ENCODE results near the gene TOX2. TPM values are rescaled to one million over a fixed set of nuclear protein-coding genes. Genes with fewer than 3 reads are reported as not detected.
"Not testable (repeated sequence)": the region's sequence is repeated elsewhere in the genome, so short reads cannot be mapped to it uniquely, and the experiment has no call there.

The TOX2 gene
- total RNA-seq, 1 experiment from 2014 or later: 1.7 TPM

DNA sequence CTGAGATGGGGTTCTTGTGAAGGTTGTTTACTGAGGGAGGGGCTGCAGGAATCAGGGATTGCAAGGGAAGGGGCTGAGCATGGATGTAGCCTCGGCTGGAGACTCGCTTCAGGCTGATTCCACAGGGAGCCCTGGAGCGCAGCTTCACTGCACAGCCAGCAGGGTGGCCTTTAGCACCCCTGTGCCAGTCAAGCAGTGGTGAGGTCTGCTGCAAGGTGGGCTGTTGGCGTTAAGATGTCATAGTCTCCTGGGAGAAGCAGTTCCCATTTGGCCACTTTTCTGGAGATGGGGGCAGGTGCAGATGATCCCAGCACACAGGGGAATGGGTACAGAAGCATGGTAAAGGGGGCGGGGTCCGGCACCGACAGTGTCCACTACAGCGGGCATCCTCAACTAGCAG lies 126.3 kb downstream of the TOX2 start:
- H3K79me2 ChIP-seq (ENCODE audit: insufficient read depth, low read length): no peaks in the 10 kb centered on the region
- H3K14ac ChIP-seq (ENCODE audit: insufficient read depth, low read length): no peak overlapping the region
- no peak overlapping the region for H3K9ac ChIP-seq (ENCODE audit: extremely low read depth, insufficient read length, low read length)
- H3K27me3 Mint-ChIP-seq (ENCODE audit: low read depth): peaks cover 14% of the 10 kb centered on the region
- no peak overlapping the region for H4K8ac ChIP-seq (replicated peaks; ENCODE audit: insufficient read length, low read depth, low read length)
- no peak overlapping the region for H4K91ac ChIP-seq (ENCODE audit: insufficient read length, low read depth, low read length)
- H3K18ac ChIP-seq (ENCODE audit: insufficient read length, low read depth, low read length): no peak overlapping the region
- H3K56ac ChIP-seq (ENCODE audit: insufficient read length, low read depth, low read length): no peak overlapping the region
- no peak overlapping the region for H2BK5ac ChIP-seq (ENCODE audit: insufficient read length, low read length)
- WGBS (ENCODE audit: extremely low coverage, insufficient read length, low lambda C conversion rate): no CpG with 5 or more reads among the region's 8 CpGs
- no peak overlapping the region for H4K5ac ChIP-seq (ENCODE audit: insufficient read length, low read depth, low read length)
- H3K36me3 Mint-ChIP-seq (ENCODE audit: insufficient read depth in 1 of 3, low read depth in 3 of 3): no peaks in the 10 kb centered on the region
- TF ChIP-seq, protein P1, sequence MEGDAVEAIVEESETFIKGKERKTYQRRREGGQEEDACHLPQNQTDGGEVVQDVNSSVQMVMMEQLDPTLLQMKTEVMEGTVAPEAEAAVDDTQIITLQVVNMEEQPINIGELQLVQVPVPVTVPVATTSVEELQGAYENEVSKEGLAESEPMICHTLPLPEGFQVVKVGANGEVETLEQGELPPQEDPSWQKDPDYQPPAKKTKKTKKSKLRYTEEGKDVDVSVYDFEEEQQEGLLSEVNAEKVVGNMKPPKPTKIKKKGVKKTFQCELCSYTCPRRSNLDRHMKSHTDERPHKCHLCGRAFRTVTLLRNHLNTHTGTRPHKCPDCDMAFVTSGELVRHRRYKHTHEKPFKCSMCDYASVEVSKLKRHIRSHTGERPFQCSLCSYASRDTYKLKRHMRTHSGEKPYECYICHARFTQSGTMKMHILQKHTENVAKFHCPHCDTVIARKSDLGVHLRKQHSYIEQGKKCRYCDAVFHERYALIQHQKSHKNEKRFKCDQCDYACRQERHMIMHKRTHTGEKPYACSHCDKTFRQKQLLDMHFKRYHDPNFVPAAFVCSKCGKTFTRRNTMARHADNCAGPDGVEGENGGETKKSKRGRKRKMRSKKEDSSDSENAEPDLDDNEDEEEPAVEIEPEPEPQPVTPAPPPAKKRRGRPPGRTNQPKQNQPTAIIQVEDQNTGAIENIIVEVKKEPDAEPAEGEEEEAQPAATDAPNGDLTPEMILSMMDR (conservative IDR thresholded peaks at IDR 0.05): no peak; the same call in 1 of the 3 replicates
- no peaks in the 10 kb centered on the region for H3K27me3 ChIP-seq (ENCODE audit: insufficient read depth, low read length)
- DNase-seq: no peak
- H2BK20ac ChIP-seq (ENCODE audit: low read depth, low read length, poor library complexity, severe bottlenecking): no peak overlapping the region
- H3K4me1 ChIP-seq (ENCODE audit: insufficient read depth, low read length): no peaks in the 10 kb centered on the region
- peak overlapping the region in 1 of 3 experiments; percentile 16; a peak in 2 of 7 replicates for H3K27ac Mint-ChIP-seq
- H3K4me3 Mint-ChIP-seq: no peak overlapping the region
- H3K23me2 ChIP-seq (ENCODE audit: insufficient read length, low read depth, low read length, poor library complexity, severe bottlenecking): no peaks in the 10 kb centered on the region
- no peak overlapping the region for H3T11ph ChIP-seq (ENCODE audit: low read length)
- H2BK12ac ChIP-seq (ENCODE audit: insufficient read length, low read depth, low read length): no peak overlapping the region
- no peaks in the 10 kb centered on the region for H3K4me1 Mint-ChIP-seq
- H3K27ac ChIP-seq (ENCODE audit: insufficient read length, low read depth, low read length): no peak overlapping the region
- H3K4ac ChIP-seq (ENCODE audit: low read depth, low read length): no peak overlapping the region
- H2BK120ac ChIP-seq (ENCODE audit: low read depth, low read length, poor library complexity, severe bottlenecking): no peak overlapping the region
- no peaks in the 10 kb centered on the region for H3K9me3 Mint-ChIP-seq
- H3K9me3 ChIP-seq (ENCODE audit: control insufficient read depth, low read depth, low read length): no peaks in the 10 kb centered on the region
- no peak overlapping the region for H3K4me2 ChIP-seq (ENCODE audit: insufficient read depth, insufficient read length, low read length)
- H2AFZ ChIP-seq (ENCODE audit: low read length): no peak overlapping the region
- no peak overlapping the region for H2BK15ac ChIP-seq (ENCODE audit: low read depth, low read length)
- no peaks in the 10 kb centered on the region for H4K20me1 ChIP-seq (ENCODE audit: control insufficient read depth, insufficient read depth, insufficient read length)
- H2AK5ac ChIP-seq (ENCODE audit: insufficient read length, low read length): no peak overlapping the region
- H3K23ac ChIP-seq (ENCODE audit: insufficient read length, low read depth, low read length): no peak overlapping the region
- H3K79me1 ChIP-seq (ENCODE audit: insufficient read depth, low read depth, low read length, poor library complexity, severe bottlenecking): no peaks in the 10 kb centered on the region

DNA sequence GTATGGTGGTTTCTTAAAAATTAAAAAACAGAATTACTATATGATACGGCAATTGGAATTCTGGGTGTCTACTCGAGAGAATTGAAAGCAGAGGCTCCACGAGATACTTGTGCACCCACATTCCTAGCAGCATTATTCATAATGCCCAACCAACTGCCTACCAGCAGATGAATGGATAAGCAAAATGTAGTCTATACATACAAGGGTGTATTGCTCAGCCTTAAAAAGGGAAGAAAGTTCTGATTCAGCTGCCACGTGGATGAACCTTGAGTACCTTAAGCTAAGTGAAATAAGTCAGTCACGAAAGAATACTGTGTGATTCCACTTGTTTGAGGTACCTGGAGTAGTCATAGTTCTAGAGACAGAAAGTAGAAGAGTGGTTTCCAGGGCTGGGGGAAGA lies 130.1 kb downstream of the TOX2 start:
- not testable (repeated sequence) for H3K9me3 ChIP-seq (ENCODE audit: control insufficient read depth, low read depth, low read length); H3K9ac ChIP-seq (ENCODE audit: extremely low read depth, insufficient read length, low read length); H2BK5ac ChIP-seq (ENCODE audit: insufficient read length, low read length); H3K9me3 Mint-ChIP-seq; H3K79me1 ChIP-seq (ENCODE audit: insufficient read depth, low read depth, low read length, poor library complexity, severe bottlenecking); H2AK5ac ChIP-seq (ENCODE audit: insufficient read length, low read length); H4K8ac ChIP-seq (replicated peaks; ENCODE audit: insufficient read length, low read depth, low read length); H3K4me2 ChIP-seq (ENCODE audit: insufficient read depth, insufficient read length, low read length); H3T11ph ChIP-seq (ENCODE audit: low read length); H2BK15ac ChIP-seq (ENCODE audit: low read depth, low read length); H3K27me3 ChIP-seq (ENCODE audit: insufficient read depth, low read length); H4K20me1 ChIP-seq (ENCODE audit: control insufficient read depth, insufficient read depth, insufficient read length); H3K27me3 Mint-ChIP-seq (ENCODE audit: low read depth); H3K79me2 ChIP-seq (ENCODE audit: insufficient read depth, low read length); H3K27ac ChIP-seq (ENCODE audit: insufficient read length, low read depth, low read length); H3K14ac ChIP-seq (ENCODE audit: insufficient read depth, low read length); H2AFZ ChIP-seq (ENCODE audit: low read length); H2BK120ac ChIP-seq (ENCODE audit: low read depth, low read length, poor library complexity, severe bottlenecking); H3K18ac ChIP-seq (ENCODE audit: insufficient read length, low read depth, low read length); DNase-seq; H3K4me1 ChIP-seq (ENCODE audit: insufficient read depth, low read length); H3K27ac Mint-ChIP-seq; H3K36me3 Mint-ChIP-seq (ENCODE audit: insufficient read depth in 1 of 3, low read depth in 3 of 3); H4K5ac ChIP-seq (ENCODE audit: insufficient read length, low read depth, low read length); H4K91ac ChIP-seq (ENCODE audit: insufficient read length, low read depth, low read length); H3K23me2 ChIP-seq (ENCODE audit: insufficient read length, low read depth, low read length, poor library complexity, severe bottlenecking); H3K4ac ChIP-seq (ENCODE audit: low read depth, low read length); H3K56ac ChIP-seq (ENCODE audit: insufficient read length, low read depth, low read length); H2BK20ac ChIP-seq (ENCODE audit: low read depth, low read length, poor library complexity, severe bottlenecking); H3K23ac ChIP-seq (ENCODE audit: insufficient read length, low read depth, low read length); H3K4me3 Mint-ChIP-seq; H3K4me1 Mint-ChIP-seq; H2BK12ac ChIP-seq (ENCODE audit: insufficient read length, low read depth, low read length)
- WGBS (ENCODE audit: extremely low coverage, insufficient read length, low lambda C conversion rate): no CpG with 5 or more reads among the region's 5 CpGs
